ENCODE results near the gene TMC1.

TMC1 gene

DNA sequence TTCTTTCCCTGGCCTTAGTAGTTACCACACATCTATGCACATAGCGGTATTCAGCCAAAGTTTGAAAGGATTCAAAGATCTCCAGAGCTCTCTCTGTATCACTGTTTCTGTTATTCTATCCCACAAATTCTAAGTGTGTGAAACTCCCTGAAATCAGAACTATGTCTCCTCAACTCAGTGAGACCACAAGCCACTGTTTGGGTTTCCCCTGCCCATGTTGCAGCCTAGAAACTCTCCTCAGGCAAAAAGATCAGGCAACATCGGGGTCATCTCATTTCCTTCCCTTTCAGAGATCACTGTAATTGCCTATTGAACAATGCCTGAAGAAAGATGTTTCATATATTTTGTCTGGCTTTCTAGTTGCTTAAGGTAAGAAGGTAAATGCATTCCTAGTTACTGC lies 135.6 kb downstream of the TMC1 start:
- no peak overlapping the region for H3K9ac ChIP-seq (ENCODE audit: low read depth in 1 of 2, low read length in 2 of 2)
- no peaks in the 10 kb centered on the region for H3K27me3 ChIP-seq (ENCODE audit: control insufficient read depth in 1 of 2, insufficient read depth in 2 of 2, low read length in 2 of 2)
- no peaks in the 10 kb centered on the region for H3K9me3 ChIP-seq (ENCODE audit: control insufficient read depth in 1 of 2, low read length in 2 of 2)
- H3K4me3 ChIP-seq (ENCODE audit: low read depth in 1 of 2, low read length in 2 of 2), result no peak overlapping the region
- H3K36me3 ChIP-seq (ENCODE audit: control insufficient read depth in 1 of 2, insufficient read depth in 2 of 2, low read length in 2 of 2), result no peaks in the 10 kb centered on the region
- no peak overlapping the region for H3K27ac ChIP-seq (ENCODE audit: low read depth, low read length)
- no peaks in the 10 kb centered on the region for H3K4me1 ChIP-seq (ENCODE audit: control insufficient read depth in 1 of 2, insufficient read depth in 2 of 2, low read length in 2 of 2)

GRCh38 chr9:72658703-72659102 lies 137.3 kb downstream of the TMC1 start:
- no peaks in the 10 kb centered on the region for H3K36me3 ChIP-seq (ENCODE audit: control insufficient read depth in 1 of 2, insufficient read depth in 2 of 2, low read length in 2 of 2)
- no peaks in the 10 kb centered on the region for H3K4me1 ChIP-seq (ENCODE audit: control insufficient read depth in 1 of 2, insufficient read depth in 2 of 2, low read length in 2 of 2)
- H3K27ac ChIP-seq (ENCODE audit: low read depth, low read length), result no peak overlapping the region
- H3K9ac ChIP-seq (ENCODE audit: low read depth in 1 of 2, low read length in 2 of 2), result no peak overlapping the region
- H3K4me3 ChIP-seq (ENCODE audit: low read depth in 1 of 2, low read length in 2 of 2), result no peak overlapping the region
- no peaks in the 10 kb centered on the region for H3K27me3 ChIP-seq (ENCODE audit: control insufficient read depth in 1 of 2, insufficient read depth in 2 of 2, low read length in 2 of 2)
- H3K9me3 ChIP-seq (ENCODE audit: control insufficient read depth in 1 of 2, low read length in 2 of 2), result no peaks in the 10 kb centered on the region

DNA sequence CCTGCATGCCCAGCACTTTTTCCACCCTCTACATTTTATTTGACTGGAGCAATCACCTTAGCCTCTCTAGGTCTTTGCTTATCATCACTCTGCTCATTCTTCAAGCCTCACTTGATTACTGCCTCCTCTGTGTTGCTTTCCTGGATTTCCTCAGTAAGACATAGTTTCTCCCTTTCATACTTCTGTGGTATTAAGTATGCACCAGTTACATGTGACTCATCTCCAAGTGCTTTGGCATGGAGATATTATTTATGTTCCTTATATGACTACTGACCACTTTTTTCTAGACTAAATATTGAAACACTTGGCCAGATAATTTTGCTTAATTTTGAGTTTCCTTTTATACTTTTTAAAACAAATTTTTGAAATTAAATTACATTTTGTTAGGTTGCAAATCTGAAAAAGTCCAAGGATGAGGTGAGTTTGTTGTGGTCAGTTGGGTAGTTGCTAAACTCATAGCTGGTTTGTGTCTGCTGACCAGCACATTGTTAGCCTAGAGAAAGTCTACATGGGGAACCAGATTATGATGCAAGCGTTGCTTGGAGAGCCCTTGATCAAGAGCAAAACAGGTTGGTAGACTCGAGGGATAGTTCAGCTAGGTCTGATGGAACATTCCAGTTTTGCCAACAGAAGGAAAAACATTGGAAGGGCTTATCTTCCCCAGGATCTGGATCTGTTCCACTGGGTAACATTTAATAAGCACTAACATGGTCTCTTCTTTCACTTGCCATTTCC lies 140.2 kb downstream of the TMC1 start:
- H3K36me3 ChIP-seq (ENCODE audit: control insufficient read depth in 1 of 2, insufficient read depth in 2 of 2, low read length in 2 of 2), result no peaks in the 10 kb centered on the region
- H3K27ac ChIP-seq (ENCODE audit: low read depth, low read length), result no peak overlapping the region
- no peaks in the 10 kb centered on the region for H3K4me1 ChIP-seq (ENCODE audit: control insufficient read depth in 1 of 2, insufficient read depth in 2 of 2, low read length in 2 of 2)
- H3K4me3 ChIP-seq (ENCODE audit: low read depth in 1 of 2, low read length in 2 of 2), result no peak overlapping the region
- no peaks in the 10 kb centered on the region for H3K27me3 ChIP-seq (ENCODE audit: control insufficient read depth in 1 of 2, insufficient read depth in 2 of 2, low read length in 2 of 2)
- no peak overlapping the region for H3K9ac ChIP-seq (ENCODE audit: low read depth in 1 of 2, low read length in 2 of 2)
- no peaks in the 10 kb centered on the region for H3K9me3 ChIP-seq (ENCODE audit: control insufficient read depth in 1 of 2, low read length in 2 of 2)

- no peaks in the 10 kb centered on the region for H3K4me1 ChIP-seq (ENCODE audit: control insufficient read depth in 1 of 2, insufficient read depth in 2 of 2, low read length in 2 of 2)
- no peaks in the 10 kb centered on the region for H3K27me3 ChIP-seq (ENCODE audit: control insufficient read depth in 1 of 2, insufficient read depth in 2 of 2, low read length in 2 of 2)
- no peak overlapping the region for H3K4me3 ChIP-seq (ENCODE audit: low read depth in 1 of 2, low read length in 2 of 2)
Measured at GRCh38 chr9:72665421-72665820, 144.0 kb downstream of the TMC1 start.

DNA sequence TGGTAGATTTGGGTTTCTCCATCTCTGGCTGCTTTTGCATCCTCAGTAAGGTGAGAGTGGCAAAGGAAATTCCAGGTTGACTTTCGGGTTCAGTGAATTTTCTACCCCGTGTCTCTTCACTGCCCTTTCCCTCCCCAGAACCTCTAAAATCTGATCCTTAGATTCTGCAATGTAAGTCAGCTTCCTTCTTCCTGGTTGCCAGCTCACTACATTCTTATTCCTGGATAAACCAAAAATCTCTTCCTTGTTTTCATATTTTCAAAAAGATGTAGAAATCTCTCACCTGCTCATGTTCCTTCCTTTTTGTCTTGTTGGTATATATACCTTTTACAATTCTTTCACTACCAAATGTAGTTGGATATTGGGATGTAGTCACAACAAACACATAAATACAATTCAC lies 145.8 kb downstream of the TMC1 start:
- Histone ChIP-seq H3K9ac (ENCODE audit: low read depth in 1 of 2, low read length in 2 of 2) (no peak overlapping the region), H3K36me3 (ENCODE audit: control insufficient read depth in 1 of 2, insufficient read depth in 2 of 2, low read length in 2 of 2) (no peaks in the 10 kb centered on the region), H3K27ac (ENCODE audit: low read depth, low read length) (no peak overlapping the region), H3K9me3 (ENCODE audit: control insufficient read depth in 1 of 2, low read length in 2 of 2) (no peaks in the 10 kb centered on the region), H3K4me3 (ENCODE audit: low read depth in 1 of 2, low read length in 2 of 2) (no peak overlapping the region), H3K4me1 (ENCODE audit: control insufficient read depth in 1 of 2, insufficient read depth in 2 of 2, low read length in 2 of 2) (no peaks in the 10 kb centered on the region), H3K27me3 (ENCODE audit: control insufficient read depth in 1 of 2, insufficient read depth in 2 of 2, low read length in 2 of 2) (no peaks in the 10 kb centered on the region)

More at GRCh38 chr9:72665421-72665820, 144.0 kb downstream of the TMC1 start:
- no peak overlapping the region for H3K9ac ChIP-seq (ENCODE audit: low read depth in 1 of 2, low read length in 2 of 2)
- H3K27ac ChIP-seq (ENCODE audit: low read depth, low read length), result no peak overlapping the region
- H3K36me3 ChIP-seq (ENCODE audit: control insufficient read depth in 1 of 2, insufficient read depth in 2 of 2, low read length in 2 of 2), result no peaks in the 10 kb centered on the region
- no peaks in the 10 kb centered on the region for H3K9me3 ChIP-seq (ENCODE audit: control insufficient read depth in 1 of 2, low read length in 2 of 2)

DNA sequence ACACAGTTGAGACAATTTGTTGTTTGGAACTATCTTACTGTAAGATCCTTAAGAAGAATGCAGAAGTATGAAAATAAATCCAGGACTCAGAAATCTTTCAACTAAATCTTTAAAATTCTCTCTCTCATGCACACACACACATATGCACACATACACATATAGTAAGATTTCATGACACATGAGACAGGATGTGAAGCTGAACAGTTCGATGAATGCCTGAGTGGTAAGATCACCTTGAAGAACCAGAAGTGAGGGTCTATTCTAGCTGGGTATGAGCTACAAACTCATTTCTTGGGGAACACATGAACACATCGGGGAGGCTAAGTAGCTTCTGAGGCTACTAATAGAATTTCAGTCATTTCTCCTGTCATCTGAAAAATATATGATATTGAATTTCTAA lies 153.6 kb downstream of the TMC1 start:
- Histone ChIP-seq H3K36me3 (ENCODE audit: control insufficient read depth in 1 of 2, insufficient read depth in 2 of 2, low read length in 2 of 2) (no peaks in the 10 kb centered on the region), H3K27me3 (ENCODE audit: control insufficient read depth in 1 of 2, insufficient read depth in 2 of 2, low read length in 2 of 2) (no peaks in the 10 kb centered on the region), H3K4me1 (ENCODE audit: control insufficient read depth in 1 of 2, insufficient read depth in 2 of 2, low read length in 2 of 2) (peaks cover 5 to 18% of the 10 kb centered on the region in 2 donors), H3K9me3 (ENCODE audit: control insufficient read depth in 1 of 2, low read length in 2 of 2) (no peaks in the 10 kb centered on the region), H3K27ac (ENCODE audit: low read depth, low read length) (no peak overlapping the region), H3K9ac (ENCODE audit: low read depth in 1 of 2, low read length in 2 of 2) (no peak overlapping the region), H3K4me3 (ENCODE audit: low read depth in 1 of 2, low read length in 2 of 2) (no peak overlapping the region)

- no peak overlapping the region for H3K9ac ChIP-seq (ENCODE audit: low read depth in 1 of 2, low read length in 2 of 2)
- H3K4me3 ChIP-seq (ENCODE audit: low read depth in 1 of 2, low read length in 2 of 2), result no peak overlapping the region
- H3K27me3 ChIP-seq (ENCODE audit: control insufficient read depth in 1 of 2, insufficient read depth in 2 of 2, low read length in 2 of 2), result no peaks in the 10 kb centered on the region
- peaks cover 5 to 18% of the 10 kb centered on the region in 2 donors for H3K4me1 ChIP-seq (ENCODE audit: control insufficient read depth in 1 of 2, insufficient read depth in 2 of 2, low read length in 2 of 2)
- H3K9me3 ChIP-seq (ENCODE audit: control insufficient read depth in 1 of 2, low read length in 2 of 2), result no peaks in the 10 kb centered on the region
- no peaks in the 10 kb centered on the region for H3K36me3 ChIP-seq (ENCODE audit: control insufficient read depth in 1 of 2, insufficient read depth in 2 of 2, low read length in 2 of 2)
- H3K27ac ChIP-seq (ENCODE audit: low read depth, low read length), result no peak overlapping the region
Measured at GRCh38 chr9:72675586-72675985, 154.2 kb downstream of the TMC1 start.

DNA sequence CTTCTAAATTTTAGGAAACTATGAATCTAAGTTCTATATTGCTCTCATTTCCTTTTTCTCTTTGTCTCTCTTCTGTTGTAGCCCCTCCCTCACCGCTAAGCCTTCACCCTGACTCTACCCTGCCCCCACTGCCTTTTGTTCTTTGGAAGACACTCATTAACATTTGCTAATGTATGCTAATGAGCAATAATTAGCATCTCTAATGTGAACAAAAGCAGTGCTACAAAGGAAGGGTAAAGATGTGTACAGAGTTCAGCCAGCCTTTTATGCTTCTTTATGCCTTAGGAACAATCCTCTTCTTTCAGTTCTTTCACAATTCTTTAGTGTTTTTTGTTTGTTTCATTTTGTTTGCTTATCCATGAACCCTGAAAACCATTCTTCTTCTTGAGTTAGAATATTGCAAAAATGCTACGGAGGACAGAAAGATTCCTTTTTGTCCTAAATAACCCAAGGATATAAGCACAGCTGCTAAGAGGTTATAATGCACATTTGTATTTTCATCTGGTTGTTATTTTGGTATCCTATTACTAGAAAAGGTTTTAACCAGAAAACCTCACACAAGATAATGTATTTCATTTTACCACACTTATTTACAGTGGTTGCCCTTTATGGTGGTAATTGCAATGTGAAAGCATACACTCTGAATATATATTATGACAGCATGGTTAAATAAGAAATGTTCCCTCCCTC lies 159.3 kb downstream of the TMC1 start:
- no peak overlapping the region for H3K27ac ChIP-seq (ENCODE audit: low read depth, low read length)
- H3K4me3 ChIP-seq (ENCODE audit: low read depth in 1 of 2, low read length in 2 of 2), result no peak overlapping the region
- peaks cover 4% of the 10 kb centered on the region in 2 donors for H3K4me1 ChIP-seq (ENCODE audit: control insufficient read depth in 1 of 2, insufficient read depth in 2 of 2, low read length in 2 of 2)
- H3K36me3 ChIP-seq (ENCODE audit: control insufficient read depth in 1 of 2, insufficient read depth in 2 of 2, low read length in 2 of 2), result no peaks in the 10 kb centered on the region
- H3K9ac ChIP-seq (ENCODE audit: low read depth in 1 of 2, low read length in 2 of 2), result no peak overlapping the region
- H3K27me3 ChIP-seq (ENCODE audit: control insufficient read depth in 1 of 2, insufficient read depth in 2 of 2, low read length in 2 of 2), result no peaks in the 10 kb centered on the region
- H3K9me3 ChIP-seq (ENCODE audit: control insufficient read depth in 1 of 2, low read length in 2 of 2), result no peaks in the 10 kb centered on the region

- Histone ChIP-seq H3K36me3 (ENCODE audit: control insufficient read depth in 1 of 2, insufficient read depth in 2 of 2, low read length in 2 of 2) (no peaks in the 10 kb centered on the region), H3K27me3 (ENCODE audit: control insufficient read depth in 1 of 2, insufficient read depth in 2 of 2, low read length in 2 of 2) (no peaks in the 10 kb centered on the region), H3K4me1 (ENCODE audit: control insufficient read depth in 1 of 2, insufficient read depth in 2 of 2, low read length in 2 of 2) (no peaks in the 10 kb centered on the region), H3K9ac (ENCODE audit: low read depth in 1 of 2, low read length in 2 of 2) (no peak overlapping the region), H3K9me3 (ENCODE audit: control insufficient read depth in 1 of 2, low read length in 2 of 2) (no peaks in the 10 kb centered on the region), H3K4me3 (ENCODE audit: low read depth in 1 of 2, low read length in 2 of 2) (no peak overlapping the region), H3K27ac (ENCODE audit: low read depth, low read length) (no peak overlapping the region)
Measured at GRCh38 chr9:72681283-72681630, 159.8 kb downstream of the TMC1 start.

- Histone ChIP-seq H3K36me3 (ENCODE audit: control insufficient read depth in 1 of 2, insufficient read depth in 2 of 2, low read length in 2 of 2) (no peaks in the 10 kb centered on the region), H3K9me3 (ENCODE audit: control insufficient read depth in 1 of 2, low read length in 2 of 2) (no peaks in the 10 kb centered on the region), H3K27ac (ENCODE audit: low read depth, low read length) (no peak overlapping the region), H3K27me3 (ENCODE audit: control insufficient read depth in 1 of 2, insufficient read depth in 2 of 2, low read length in 2 of 2) (no peaks in the 10 kb centered on the region), H3K4me1 (ENCODE audit: control insufficient read depth in 1 of 2, insufficient read depth in 2 of 2, low read length in 2 of 2) (no peaks in the 10 kb centered on the region), H3K9ac (ENCODE audit: low read depth in 1 of 2, low read length in 2 of 2) (no peak overlapping the region), H3K4me3 (ENCODE audit: low read depth in 1 of 2, low read length in 2 of 2) (no peak overlapping the region)
Measured at GRCh38 chr9:72684615-72685014, 163.2 kb downstream of the TMC1 start.

Data from duodenal mucosa (tissue), 2 donors.